ENCODE data around the gene VPS13D. TPM values are rescaled to one million over a fixed set of nuclear protein-coding genes. Genes with fewer than 3 reads are reported as not detected.

Gene VPS13D
- total RNA-seq, 1 experiment from 2014 or later: 31.6 TPM

- Histone ChIP-seq H3K4me1 (ENCODE audit: control insufficient read depth in 1 of 2, insufficient read depth in 2 of 2, low read length in 2 of 2) (no peaks in the 10 kb centered on the region), H3K4me3 (replicated peaks in 1 of 2; ENCODE audit: low read depth in 1 of 2, low read length in 2 of 2) (no peak overlapping the region), H3K9ac (ENCODE audit: low read length) (no peak overlapping the region), H3K27me3 (ENCODE audit: insufficient read depth, low read length) (no peaks in the 10 kb centered on the region), H3K9me3 (ENCODE audit: control insufficient read depth in 1 of 2, insufficient read depth in 1 of 2, low read depth in 1 of 2, low read length in 2 of 2) (no peaks in the 10 kb centered on the region), H3K9me2 (ENCODE audit: insufficient read depth) (no peaks in the 10 kb centered on the region), H3K36me3 (ENCODE audit: control insufficient read depth in 1 of 2, insufficient read depth in 2 of 2, low read length in 2 of 2) (no peaks in the 10 kb centered on the region; a peak in 1 of 4 replicates), H3K4me2 (ENCODE audit: low read length) (no peak overlapping the region), H2AFZ (ENCODE audit: low read depth, low read length, poor library complexity, severe bottlenecking) (no peak overlapping the region), H3K79me2 (ENCODE audit: insufficient read depth, low read length) (no peaks in the 10 kb centered on the region), H3K27ac (ENCODE audit: low read depth, low read length) (no peak overlapping the region), H4K20me1 (ENCODE audit: insufficient read depth) (no peaks in the 10 kb centered on the region)
- ATAC-seq: no peak
- ChIA-PET RAD21 (ENCODE audit: low non-redundant PET in 1 of 2, low total read pairs in 2 of 2, uncharacterized antibody in 2 of 2, unreplicated experiment in 2 of 2) (no interaction called here), POLR2A (no interaction called here), CTCF (no interaction called here)
- no TSS peak for BruUV-seq (replicated peaks)
- intact Hi-C loops (cut with micrococcal nuclease): no loop called here
- TF ChIP-seq CTCF (IDR thresholded peaks at IDR 0.05 in 2 of 3, conservative IDR thresholded peaks at IDR 0.05 in 1 of 3; ENCODE audit: borderline replicate concordance in 1 of 3, insufficient read depth in 1 of 3, low read depth in 2 of 3, low read length in 2 of 3) (no peak), EGR1 (IDR thresholded peaks at IDR 0.05; ENCODE audit: low read depth) (no peak), EZH2 (IDR thresholded peaks at IDR 0.05) (no peak), REST (IDR thresholded peaks at IDR 0.05; ENCODE audit: low read depth) (no peak), ZNF274 (IDR thresholded peaks at IDR 0.05; ENCODE audit: low read depth, low read length) (no peak), SIN3A (IDR thresholded peaks at IDR 0.05; ENCODE audit: low read depth) (no peak), FOSL1 (IDR thresholded peaks at IDR 0.05; ENCODE audit: low read depth) (no peak), CBX3 (IDR thresholded peaks at IDR 0.05; ENCODE audit: low read depth) (no peak), MAX (IDR thresholded peaks at IDR 0.05) (no peak), POLR2A (IDR thresholded peaks at IDR 0.05; ENCODE audit: borderline replicate concordance, extremely low read depth, insufficient read depth, insufficient read length) (no peak)
- TF ChIP-seq, protein P1, sequence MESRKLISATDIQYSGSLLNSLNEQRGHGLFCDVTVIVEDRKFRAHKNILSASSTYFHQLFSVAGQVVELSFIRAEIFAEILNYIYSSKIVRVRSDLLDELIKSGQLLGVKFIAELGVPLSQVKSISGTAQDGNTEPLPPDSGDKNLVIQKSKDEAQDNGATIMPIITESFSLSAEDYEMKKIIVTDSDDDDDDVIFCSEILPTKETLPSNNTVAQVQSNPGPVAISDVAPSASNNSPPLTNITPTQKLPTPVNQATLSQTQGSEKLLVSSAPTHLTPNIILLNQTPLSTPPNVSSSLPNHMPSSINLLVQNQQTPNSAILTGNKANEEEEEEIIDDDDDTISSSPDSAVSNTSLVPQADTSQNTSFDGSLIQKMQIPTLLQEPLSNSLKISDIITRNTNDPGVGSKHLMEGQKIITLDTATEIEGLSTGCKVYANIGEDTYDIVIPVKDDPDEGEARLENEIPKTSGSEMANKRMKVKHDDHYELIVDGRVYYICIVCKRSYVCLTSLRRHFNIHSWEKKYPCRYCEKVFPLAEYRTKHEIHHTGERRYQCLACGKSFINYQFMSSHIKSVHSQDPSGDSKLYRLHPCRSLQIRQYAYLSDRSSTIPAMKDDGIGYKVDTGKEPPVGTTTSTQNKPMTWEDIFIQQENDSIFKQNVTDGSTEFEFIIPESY (IDR thresholded peaks at IDR 0.05; ENCODE audit: extremely low read depth, insufficient replicate concordance, low read length): no peak
- no peak for DNase-seq (ENCODE audit: low read depth, low spot score)
Observed at GRCh38 chr1:12398479-12398878, 168.6 kb downstream of the VPS13D start.

Measured in HCT116 (cell line).